Measurements from ENCODE around the gene SUSD4. TPM values are rescaled to one million over a fixed set of nuclear protein-coding genes. Genes with fewer than 3 reads are reported as not detected.

Gene SUSD4
- total and polyA plus RNA-seq, 12 donors = 1.5 to 26.9 (median 7.0) TPM

DNA sequence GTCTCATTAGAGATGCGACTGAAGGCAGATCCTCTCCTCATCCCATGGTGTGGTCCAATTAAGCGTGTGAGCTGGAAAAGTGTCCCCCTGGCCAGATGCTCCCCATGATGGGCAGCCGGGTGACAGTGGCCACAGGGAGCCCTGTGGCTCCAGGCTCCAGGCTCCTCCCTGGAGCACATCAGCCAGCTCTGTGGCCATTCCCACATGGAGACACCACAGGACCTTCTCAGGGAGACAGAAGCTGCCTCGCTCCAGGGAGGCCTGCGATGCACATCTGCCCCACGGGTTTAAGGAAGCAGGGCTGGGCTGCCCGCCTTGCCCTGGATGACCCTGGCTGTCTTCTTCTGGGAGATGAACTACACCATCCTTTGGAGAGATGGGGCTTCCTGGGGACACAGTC is 121.0 kb downstream of the SUSD4 start:
- Histone ChIP-seq H3K9me3 (replicated peaks in 1 of 3) (peaks cover 0 to 7% (median 0%) of the 10 kb centered on the region in 3 donors), H3K36me3 (replicated peaks in 1 of 2) (no peaks in the 10 kb centered on the region), H3K4me1 (replicated peaks in 1 of 2) (no peaks in the 10 kb centered on the region), H3K27me3 (no peaks in the 10 kb centered on the region), H3K27ac (no peak overlapping the region), H3K4me3 (no peak overlapping the region)
- WGBS, 4 donors = 89 to 97% (median 92%) methylated on average over 4 to 7 of the region's 7 CpGs
- DNase-seq = peak in 1 of 7 donors; percentile 21
- intact Hi-C loops (cut with DNase I) = no loop called here
- TF ChIP-seq, protein P1, sequence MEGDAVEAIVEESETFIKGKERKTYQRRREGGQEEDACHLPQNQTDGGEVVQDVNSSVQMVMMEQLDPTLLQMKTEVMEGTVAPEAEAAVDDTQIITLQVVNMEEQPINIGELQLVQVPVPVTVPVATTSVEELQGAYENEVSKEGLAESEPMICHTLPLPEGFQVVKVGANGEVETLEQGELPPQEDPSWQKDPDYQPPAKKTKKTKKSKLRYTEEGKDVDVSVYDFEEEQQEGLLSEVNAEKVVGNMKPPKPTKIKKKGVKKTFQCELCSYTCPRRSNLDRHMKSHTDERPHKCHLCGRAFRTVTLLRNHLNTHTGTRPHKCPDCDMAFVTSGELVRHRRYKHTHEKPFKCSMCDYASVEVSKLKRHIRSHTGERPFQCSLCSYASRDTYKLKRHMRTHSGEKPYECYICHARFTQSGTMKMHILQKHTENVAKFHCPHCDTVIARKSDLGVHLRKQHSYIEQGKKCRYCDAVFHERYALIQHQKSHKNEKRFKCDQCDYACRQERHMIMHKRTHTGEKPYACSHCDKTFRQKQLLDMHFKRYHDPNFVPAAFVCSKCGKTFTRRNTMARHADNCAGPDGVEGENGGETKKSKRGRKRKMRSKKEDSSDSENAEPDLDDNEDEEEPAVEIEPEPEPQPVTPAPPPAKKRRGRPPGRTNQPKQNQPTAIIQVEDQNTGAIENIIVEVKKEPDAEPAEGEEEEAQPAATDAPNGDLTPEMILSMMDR (IDR thresholded peaks at IDR 0.05) = no peak
- TF ChIP-seq POLR2A (IDR thresholded peaks at IDR 0.05) = no peak

DNA sequence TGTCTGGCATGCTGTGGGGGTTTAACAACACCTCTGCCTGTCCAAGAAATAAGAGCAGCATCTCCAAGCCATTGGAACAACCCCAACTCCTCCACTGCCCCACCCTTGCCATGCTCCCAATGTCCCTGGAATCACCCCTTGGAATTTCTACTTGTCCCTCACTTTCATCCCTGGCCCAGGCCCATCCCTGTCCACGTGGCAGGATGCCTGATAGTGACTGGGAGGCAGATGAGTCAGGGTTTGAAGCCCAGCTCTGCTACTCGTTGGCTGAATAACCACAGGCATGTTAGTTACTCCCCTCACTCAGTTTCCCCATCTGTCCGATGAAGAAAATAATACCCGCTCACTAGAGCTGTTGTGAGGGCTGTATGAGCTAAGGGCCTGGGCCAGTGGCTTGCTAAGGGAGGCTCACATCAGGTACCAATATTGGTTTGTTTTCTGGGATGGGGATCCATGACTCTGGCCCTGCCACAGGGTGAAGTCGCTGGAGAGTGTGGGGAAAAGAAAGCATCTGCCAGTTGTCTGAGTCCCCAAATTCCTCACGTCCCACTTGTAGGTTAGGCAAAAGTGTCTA is 121.5 kb downstream of the SUSD4 start:
- Histone ChIP-seq H3K27me3 (no peaks in the 10 kb centered on the region), H3K4me1 (replicated peaks in 1 of 2) (no peaks in the 10 kb centered on the region), H3K36me3 (replicated peaks in 1 of 2) (no peaks in the 10 kb centered on the region), H3K4me3 (no peak overlapping the region), H3K9me3 (replicated peaks in 1 of 3) (peaks cover 0 to 7% (median 0%) of the 10 kb centered on the region in 3 donors), H3K27ac (no peak overlapping the region)
- intact Hi-C loops (cut with DNase I) = no loop called here
- no peak for TF ChIP-seq POLR2A (IDR thresholded peaks at IDR 0.05)
- TF ChIP-seq, protein P1 (IDR thresholded peaks at IDR 0.05) = no peak
- WGBS, 4 donors = 65 to 78% (median 72%) methylated on average over 6 of the region's 6 CpGs
- DNase-seq = peak in 2 of 7 donors; percentile 16 to 43

DNA sequence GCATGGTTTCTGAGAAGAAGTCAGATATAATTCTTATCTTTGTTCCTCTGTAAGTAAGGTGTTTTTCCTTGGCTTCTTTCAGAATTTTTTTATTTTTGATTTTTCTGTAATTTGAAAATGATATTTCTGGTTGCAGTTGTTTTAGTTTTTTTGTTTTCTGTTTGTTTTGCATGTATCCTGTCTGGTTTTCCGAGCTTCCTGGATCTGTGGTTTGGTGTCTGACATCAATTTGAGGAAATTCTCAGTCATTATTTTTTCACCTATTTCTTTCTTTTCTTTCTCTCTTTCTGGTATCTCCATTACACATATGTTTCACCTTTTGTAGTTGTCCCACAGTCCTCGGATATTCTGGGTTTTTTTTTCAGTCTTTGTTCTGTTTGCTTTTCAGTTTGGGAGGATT is 123.9 kb downstream of the SUSD4 start:
- Histone ChIP-seq H3K27me3 (no peaks in the 10 kb centered on the region), H3K4me3 (no peak overlapping the region), H3K36me3 (replicated peaks in 1 of 2) (no peaks in the 10 kb centered on the region), H3K27ac (no peak overlapping the region), H3K4me1 (replicated peaks in 1 of 2) (no peaks in the 10 kb centered on the region), H3K9me3 (replicated peaks in 1 of 3) (peaks cover 0 to 12% (median 0%) of the 10 kb centered on the region in 3 donors)
- no peak for DNase-seq
- TF ChIP-seq POLR2A (IDR thresholded peaks at IDR 0.05) = no peak
- TF ChIP-seq, protein P1 (IDR thresholded peaks at IDR 0.05) = no peak
- intact Hi-C loops (cut with DNase I) = no loop called here
- WGBS, 4 donors = 51 to 73% (median 62%) methylated on average over 2 of the region's 2 CpGs

DNA sequence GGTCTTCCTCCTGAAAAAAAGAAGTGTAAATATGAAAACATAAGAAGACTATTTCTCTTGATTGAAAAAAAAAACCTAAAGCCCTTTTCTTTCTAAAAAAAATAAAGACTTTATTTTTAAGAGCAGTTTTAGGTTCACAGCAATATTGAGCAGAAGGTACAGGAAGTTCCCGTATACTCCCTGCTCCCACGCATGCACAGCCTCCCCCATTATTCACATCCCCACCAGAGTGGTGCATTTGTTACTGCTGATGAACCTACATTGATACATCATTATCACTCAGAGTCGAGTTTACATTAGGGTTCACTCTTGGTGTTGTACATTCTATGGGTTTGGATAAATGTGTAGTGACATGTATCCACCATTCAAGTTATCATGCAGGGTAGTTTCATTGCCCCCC is 128.9 kb downstream of the SUSD4 start:
- Histone ChIP-seq H3K4me1 (replicated peaks in 1 of 2) (peaks cover 0 to 9% of the 10 kb centered on the region in 2 donors), H3K9me3 (replicated peaks in 1 of 3) (peaks cover 0 to 12% (median 0%) of the 10 kb centered on the region in 3 donors), H3K27ac (no peak overlapping the region), H3K36me3 (replicated peaks in 1 of 2) (no peaks in the 10 kb centered on the region), H3K27me3 (no peaks in the 10 kb centered on the region), H3K4me3 (no peak overlapping the region)
- WGBS, 4 donors = 80 to 95% (median 87%) methylated on average over 3 of the region's 3 CpGs
- intact Hi-C loops (cut with DNase I) = no loop called here
- TF ChIP-seq POLR2A (IDR thresholded peaks at IDR 0.05) = no peak
- TF ChIP-seq, protein P1 (IDR thresholded peaks at IDR 0.05) = no peak
- DNase-seq = no peak

Data from adrenal gland (tissue), 12 donors.